DOHH2 (cell line): Measurements from ENCODE around the gene ADGRL3.

Source experiments
- EZH2phosphoT487 ChIP-seq: fragments of 200-600 bp; sonication (generic); IDR thresholded peaks from 2 replicates; pipeline ENCODE4 v1.6.1; 2017; ENCODE audit warnings: borderline replicate concordance, mild to moderate bottlenecking, antibody characterized with exemption, low read length, moderate library complexity, mixed read lengths
- TF ChIP-seq, protein P1 (sequence below): fragments of 200-600 bp; sonication (generic); IDR thresholded peaks from one replicate; pipeline ENCODE4 v1.5.1; 2014; ENCODE audit warnings: antibody characterized with exemption, mild to moderate bottlenecking, low read depth, low read length; ENCODE audit not compliant: poor library complexity, severe bottlenecking

DNA sequence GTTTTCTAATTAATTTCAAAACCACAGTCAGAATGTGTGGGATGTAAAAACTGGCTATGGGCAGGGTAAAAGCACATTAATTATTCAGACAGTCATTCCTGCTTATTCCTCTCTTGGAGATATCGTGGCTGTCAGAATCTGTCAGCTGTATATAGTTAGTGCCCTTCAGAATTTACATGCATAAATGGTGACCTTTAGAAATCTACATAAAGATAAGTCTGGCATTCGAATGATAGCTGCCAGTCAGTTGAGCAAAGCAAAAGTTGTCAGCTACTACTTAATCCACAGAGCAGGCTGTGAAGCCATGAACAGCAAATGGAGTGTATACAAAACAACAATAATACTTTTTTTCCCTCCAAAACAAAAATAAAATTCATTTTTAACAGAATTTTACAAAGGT is 189.5 kb downstream of the ADGRL3 start:
- TF ChIP-seq, protein P1, sequence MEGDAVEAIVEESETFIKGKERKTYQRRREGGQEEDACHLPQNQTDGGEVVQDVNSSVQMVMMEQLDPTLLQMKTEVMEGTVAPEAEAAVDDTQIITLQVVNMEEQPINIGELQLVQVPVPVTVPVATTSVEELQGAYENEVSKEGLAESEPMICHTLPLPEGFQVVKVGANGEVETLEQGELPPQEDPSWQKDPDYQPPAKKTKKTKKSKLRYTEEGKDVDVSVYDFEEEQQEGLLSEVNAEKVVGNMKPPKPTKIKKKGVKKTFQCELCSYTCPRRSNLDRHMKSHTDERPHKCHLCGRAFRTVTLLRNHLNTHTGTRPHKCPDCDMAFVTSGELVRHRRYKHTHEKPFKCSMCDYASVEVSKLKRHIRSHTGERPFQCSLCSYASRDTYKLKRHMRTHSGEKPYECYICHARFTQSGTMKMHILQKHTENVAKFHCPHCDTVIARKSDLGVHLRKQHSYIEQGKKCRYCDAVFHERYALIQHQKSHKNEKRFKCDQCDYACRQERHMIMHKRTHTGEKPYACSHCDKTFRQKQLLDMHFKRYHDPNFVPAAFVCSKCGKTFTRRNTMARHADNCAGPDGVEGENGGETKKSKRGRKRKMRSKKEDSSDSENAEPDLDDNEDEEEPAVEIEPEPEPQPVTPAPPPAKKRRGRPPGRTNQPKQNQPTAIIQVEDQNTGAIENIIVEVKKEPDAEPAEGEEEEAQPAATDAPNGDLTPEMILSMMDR = no peak
- no peak for TF ChIP-seq EZH2phosphoT487
